ENCODE results near the gene B3GLCT.

- no peak for TF ChIP-seq EZH2phosphoT487 (IDR thresholded peaks at IDR 0.05; ENCODE audit: insufficient read depth, low read depth)
- TF ChIP-seq EZH2 (IDR thresholded peaks at IDR 0.05; ENCODE audit: insufficient read depth, poor library complexity, severe bottlenecking), result no peak
Observed at GRCh38 chr13:31322026-31322425, 122.3 kb downstream of the B3GLCT start.

All from GM23248 (cell line).